IPS-18a (cell line): Measurements from ENCODE around the gene TMEM178B.
"Not testable (repeated sequence)": the region's sequence is repeated elsewhere in the genome, so short reads cannot be mapped to it uniquely, and the experiment has no call there.

Source experiments
- H3K27ac ChIP-seq: one replicate; pipeline ENCODE4 v1.5.1; 2013; ENCODE audit warnings: low read length
- H3K27me3 ChIP-seq: one replicate; pipeline ENCODE4 v1.6.1; 2013; ENCODE audit warnings: mild to moderate bottlenecking, low read length; ENCODE audit not compliant: control insufficient read depth, insufficient read depth
- H3K36me3 ChIP-seq: one replicate; pipeline ENCODE4 v1.6.1; 2013; ENCODE audit warnings: low read depth, low read length; ENCODE audit not compliant: control insufficient read depth
- H3K4me1 ChIP-seq: one replicate; pipeline ENCODE4 v1.6.1; 2013; ENCODE audit warnings: low read depth, low read length; ENCODE audit not compliant: control insufficient read depth
- H3K4me3 ChIP-seq: one replicate; pipeline ENCODE4 v1.5.1; 2013; ENCODE audit warnings: low read length
- H3K9ac ChIP-seq: one replicate; pipeline ENCODE4 v1.6.1; 2013; ENCODE audit warnings: mild to moderate bottlenecking, low read length, moderate library complexity
- H3K9me3 ChIP-seq: one replicate; pipeline ENCODE4 v1.6.1; 2013; ENCODE audit warnings: low read depth, low read length; ENCODE audit not compliant: control insufficient read depth

TMEM178B gene

DNA sequence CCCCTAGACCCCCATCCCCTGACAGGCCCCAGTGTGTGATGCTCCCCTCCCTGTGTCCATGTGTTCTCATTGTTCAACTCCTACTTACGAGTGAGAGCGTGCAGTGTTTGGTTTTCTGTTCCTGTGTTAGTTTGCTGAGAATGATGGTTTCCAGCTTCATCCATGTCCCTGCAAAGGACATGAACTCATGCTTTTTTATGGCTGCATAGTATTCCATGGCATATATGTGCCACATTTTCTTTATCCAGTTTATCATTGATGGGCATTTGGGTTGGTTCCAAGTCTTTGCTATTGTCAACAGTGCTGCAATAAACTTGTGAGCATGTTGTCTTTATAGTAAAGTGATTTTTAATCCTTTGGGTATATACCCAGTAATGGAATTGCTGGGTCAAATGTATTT lies 42.8 kb downstream of the TMEM178B start:
- H3K9me3 ChIP-seq, H3K9ac ChIP-seq, H3K27me3 ChIP-seq: not testable (repeated sequence)

DNA sequence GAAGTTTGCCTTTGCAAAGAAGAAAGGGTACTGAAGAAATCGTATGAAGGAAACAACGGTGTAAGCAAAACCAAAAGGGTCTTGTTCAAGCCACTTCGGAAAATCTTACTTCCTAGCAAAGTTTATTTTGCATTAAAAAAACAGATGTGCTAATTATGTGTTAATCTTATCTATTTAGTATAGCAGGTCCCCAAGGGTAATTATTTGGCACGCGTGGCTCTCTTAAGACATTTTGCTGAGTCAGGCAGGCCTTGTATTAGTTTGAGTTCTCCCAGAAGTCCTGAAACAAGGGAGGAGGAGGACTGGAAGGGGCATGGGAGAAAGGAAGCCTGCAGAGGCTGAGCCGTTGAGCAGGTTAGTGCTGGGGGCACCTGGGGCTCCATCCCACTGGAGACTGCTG lies 44.9 kb downstream of the TMEM178B start:
- Histone ChIP-seq H3K27me3 (no peaks in the 10 kb centered on the region), H3K4me1 (no peaks in the 10 kb centered on the region), H3K36me3 (no peaks in the 10 kb centered on the region), H3K9ac (no peak overlapping the region), H3K27ac (no peak overlapping the region), H3K9me3 (no peaks in the 10 kb centered on the region), H3K4me3 (no peak overlapping the region)

More for the DNA sequence above, 42.8 kb downstream of the TMEM178B start:
- H3K36me3 ChIP-seq, H3K4me1 ChIP-seq, H3K4me3 ChIP-seq, H3K27ac ChIP-seq: not testable (repeated sequence)

DNA sequence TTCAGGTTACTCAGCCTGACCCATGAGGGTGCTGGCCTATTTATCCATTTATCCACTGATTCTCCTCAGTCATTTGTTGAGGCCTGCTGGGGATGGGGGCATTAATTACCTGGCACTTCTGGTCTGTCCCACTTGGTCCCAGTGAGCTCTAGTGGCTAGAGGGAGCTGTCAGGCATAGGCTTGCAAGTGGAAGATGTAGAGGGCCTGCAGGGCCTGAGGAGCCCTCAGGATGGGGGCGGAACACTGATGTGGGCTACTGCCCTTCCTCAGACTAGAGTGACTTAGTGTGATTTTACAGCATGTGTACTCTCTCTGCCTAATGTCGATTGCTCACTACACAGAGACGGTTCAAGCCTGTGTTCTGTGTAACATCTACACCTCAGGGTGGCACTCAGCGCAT lies 45.3 kb downstream of the TMEM178B start:
- Histone ChIP-seq H3K4me3 (no peak overlapping the region), H3K27ac (no peak overlapping the region), H3K9ac (no peak overlapping the region), H3K36me3 (no peaks in the 10 kb centered on the region), H3K4me1 (no peaks in the 10 kb centered on the region), H3K27me3 (no peaks in the 10 kb centered on the region), H3K9me3 (no peaks in the 10 kb centered on the region)

DNA sequence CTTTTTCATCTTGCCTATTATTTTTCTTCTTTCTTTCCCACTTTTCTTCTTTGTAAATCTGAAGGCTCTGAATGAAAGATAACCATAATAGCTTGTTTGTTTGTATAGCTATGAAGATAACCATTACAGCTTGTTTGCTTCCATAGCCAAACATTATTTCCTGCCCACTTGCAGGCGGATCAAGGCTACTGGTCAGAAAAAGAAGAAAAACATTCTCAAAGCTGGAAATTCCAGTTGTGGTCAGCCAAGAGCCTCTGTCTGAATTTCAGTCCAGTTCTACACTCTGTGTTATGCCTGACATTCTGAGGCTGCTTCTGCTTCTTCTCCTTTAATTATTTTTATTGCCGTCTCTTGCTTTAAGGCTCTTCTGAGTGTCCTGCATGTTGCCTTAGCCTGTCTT lies 48.9 kb downstream of the TMEM178B start:
- Histone ChIP-seq H3K27me3 (no peaks in the 10 kb centered on the region), H3K4me1 (peaks cover 3% of the 10 kb centered on the region), H3K4me3 (no peak overlapping the region), H3K9ac (no peak overlapping the region), H3K9me3 (no peaks in the 10 kb centered on the region), H3K36me3 (no peaks in the 10 kb centered on the region), H3K27ac (no peak overlapping the region)

DNA sequence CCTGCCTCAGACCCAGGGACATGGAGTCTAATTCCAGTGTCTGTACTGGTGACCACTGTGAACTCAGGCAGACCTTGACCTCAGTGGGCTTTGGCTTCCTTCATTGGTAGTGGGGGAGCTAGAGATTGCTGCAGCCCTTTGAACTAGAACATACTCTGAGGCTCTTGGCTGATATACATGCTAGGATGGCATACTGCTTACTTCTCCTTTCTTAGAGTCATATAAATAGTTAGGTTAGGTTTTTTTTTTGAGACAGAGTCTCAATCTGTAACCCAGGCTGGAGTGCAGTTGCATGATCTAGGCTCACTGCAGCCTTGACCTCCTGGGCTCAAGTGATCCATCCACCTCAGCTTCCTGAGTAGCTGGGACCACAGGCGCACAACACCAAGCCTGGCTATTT lies 49.7 kb downstream of the TMEM178B start:
- Histone ChIP-seq H3K9ac (no peak overlapping the region), H3K27me3 (no peaks in the 10 kb centered on the region)

DNA sequence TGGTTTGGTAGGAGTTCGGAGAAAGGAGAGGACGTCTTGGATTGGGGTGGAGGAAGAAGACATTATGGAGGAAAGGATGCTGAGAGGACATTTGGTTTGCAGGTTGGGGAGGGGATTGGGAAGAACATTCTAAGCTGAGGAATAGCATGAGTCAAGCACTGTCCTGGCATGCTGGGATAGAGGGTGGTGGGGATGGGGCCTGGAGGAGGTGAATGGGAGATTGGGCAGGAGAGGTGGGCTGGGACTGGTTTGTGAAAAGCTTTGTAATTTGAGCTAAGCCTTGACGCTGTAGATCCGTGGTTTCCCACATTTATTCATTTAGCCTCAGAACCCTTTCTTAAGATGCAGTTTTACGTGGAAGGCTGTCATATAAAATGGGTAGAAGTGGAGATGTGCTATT lies 52.2 kb downstream of the TMEM178B start:
- Histone ChIP-seq H3K4me1 (peaks cover 9% of the 10 kb centered on the region), H3K27ac (no peak overlapping the region), H3K4me3 (no peak overlapping the region), H3K36me3 (no peaks in the 10 kb centered on the region), H3K27me3 (no peaks in the 10 kb centered on the region), H3K9ac (no peak overlapping the region), H3K9me3 (no peaks in the 10 kb centered on the region)

More for the DNA sequence above, 49.7 kb downstream of the TMEM178B start:
- H3K27ac ChIP-seq = no peak overlapping the region
- peaks cover 3% of the 10 kb centered on the region for H3K4me1 ChIP-seq
- no peaks in the 10 kb centered on the region for H3K9me3 ChIP-seq
- no peaks in the 10 kb centered on the region for H3K36me3 ChIP-seq
- H3K4me3 ChIP-seq = no peak overlapping the region

DNA sequence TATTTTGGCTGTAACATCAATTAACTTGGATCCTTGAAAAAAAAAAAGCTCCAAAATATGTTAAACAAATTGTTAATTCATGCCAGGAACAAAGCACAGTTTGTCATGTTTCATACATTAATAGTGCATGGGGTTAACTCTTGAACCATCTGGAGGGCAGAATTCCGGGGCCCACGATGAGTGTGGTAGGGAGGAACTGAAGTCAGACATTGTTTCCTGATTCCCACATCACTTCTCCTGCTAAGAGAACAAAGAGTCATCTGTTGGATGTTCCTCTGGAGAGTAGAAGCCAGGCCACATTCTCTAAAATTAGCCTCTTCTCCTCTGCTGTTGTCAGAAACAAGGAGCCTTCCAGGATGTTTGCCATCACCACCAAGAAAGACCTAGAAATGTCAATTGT lies 54.6 kb downstream of the TMEM178B start:
- Histone ChIP-seq H3K27me3 (no peaks in the 10 kb centered on the region), H3K27ac (no peak overlapping the region), H3K9me3 (no peaks in the 10 kb centered on the region), H3K4me3 (no peak overlapping the region), H3K9ac (no peak overlapping the region), H3K4me1 (peaks cover 9% of the 10 kb centered on the region), H3K36me3 (no peaks in the 10 kb centered on the region)

DNA sequence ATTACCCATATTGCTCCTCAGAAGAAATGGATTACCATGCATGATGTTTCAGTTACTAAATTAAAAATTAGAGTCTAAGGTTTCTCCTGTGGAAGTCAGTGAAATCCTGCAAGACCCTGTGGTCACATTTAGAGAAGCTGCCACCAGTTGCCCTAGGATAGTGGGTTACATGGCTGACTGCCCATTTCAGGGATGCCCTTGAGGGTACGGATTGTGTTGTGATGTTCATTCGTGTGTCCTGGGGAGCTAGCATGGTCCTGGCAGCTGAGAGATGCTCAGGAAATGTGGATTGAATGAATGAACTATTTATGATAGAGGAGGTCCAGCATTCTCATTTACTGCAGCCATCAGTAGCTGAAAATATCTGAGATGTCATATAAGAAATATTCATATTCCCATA lies 55.1 kb downstream of the TMEM178B start:
- no peak overlapping the region for H3K27ac ChIP-seq
- peaks cover 9% of the 10 kb centered on the region for H3K4me1 ChIP-seq
- H3K9ac ChIP-seq = no peak overlapping the region
- no peaks in the 10 kb centered on the region for H3K9me3 ChIP-seq
- no peak overlapping the region for H3K4me3 ChIP-seq
- no peaks in the 10 kb centered on the region for H3K36me3 ChIP-seq
- H3K27me3 ChIP-seq = no peaks in the 10 kb centered on the region

DNA sequence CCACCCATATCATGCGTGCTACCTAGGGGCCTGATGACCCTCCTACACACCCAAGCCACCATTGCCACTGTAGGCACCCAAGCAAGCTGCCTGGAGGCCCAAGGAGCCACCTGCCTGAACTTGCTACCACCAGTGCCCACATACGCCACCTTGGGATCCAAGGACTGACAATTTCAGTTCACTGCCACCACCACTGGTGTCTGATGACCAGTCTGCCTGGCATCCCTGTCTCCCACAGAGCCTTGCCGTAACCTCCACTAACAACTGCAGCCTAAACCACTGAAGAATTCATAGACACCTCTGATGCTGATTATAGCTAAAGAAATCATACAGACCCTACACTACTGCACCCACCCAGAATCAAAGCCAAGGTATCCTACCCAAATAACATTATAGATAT lies 58.8 kb downstream of the TMEM178B start:
- no peaks in the 10 kb centered on the region for H3K36me3 ChIP-seq
- H3K4me1 ChIP-seq = peaks cover 6% of the 10 kb centered on the region
- H3K27me3 ChIP-seq = no peaks in the 10 kb centered on the region
- H3K4me3 ChIP-seq = no peak overlapping the region
- no peak overlapping the region for H3K9ac ChIP-seq
- H3K27ac ChIP-seq = no peak overlapping the region
- H3K9me3 ChIP-seq = no peaks in the 10 kb centered on the region

DNA sequence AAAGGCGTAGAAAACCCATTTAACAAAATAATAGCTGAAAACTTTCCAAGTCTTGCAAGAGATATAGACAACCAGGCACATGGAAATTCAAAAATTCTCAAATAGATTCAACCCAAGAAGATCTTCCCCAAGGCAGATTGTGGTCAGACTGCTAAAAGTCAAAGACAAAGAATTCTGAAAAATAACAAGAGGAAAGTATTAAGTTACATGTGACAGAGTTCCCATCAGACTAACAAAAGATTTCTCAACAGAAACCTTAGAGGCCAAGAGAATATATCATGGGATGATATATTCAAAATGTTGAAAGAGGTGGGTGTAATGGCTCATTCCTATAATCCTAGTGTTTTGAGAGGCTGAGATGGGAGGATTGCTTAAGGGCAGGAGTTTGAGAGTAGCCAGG lies 59.8 kb downstream of the TMEM178B start:
- Histone ChIP-seq H3K4me1 (peaks cover 6% of the 10 kb centered on the region), H3K9ac (no peak overlapping the region), H3K9me3 (no peaks in the 10 kb centered on the region), H3K36me3 (no peaks in the 10 kb centered on the region), H3K4me3 (no peak overlapping the region), H3K27me3 (no peaks in the 10 kb centered on the region), H3K27ac (no peak overlapping the region)

DNA sequence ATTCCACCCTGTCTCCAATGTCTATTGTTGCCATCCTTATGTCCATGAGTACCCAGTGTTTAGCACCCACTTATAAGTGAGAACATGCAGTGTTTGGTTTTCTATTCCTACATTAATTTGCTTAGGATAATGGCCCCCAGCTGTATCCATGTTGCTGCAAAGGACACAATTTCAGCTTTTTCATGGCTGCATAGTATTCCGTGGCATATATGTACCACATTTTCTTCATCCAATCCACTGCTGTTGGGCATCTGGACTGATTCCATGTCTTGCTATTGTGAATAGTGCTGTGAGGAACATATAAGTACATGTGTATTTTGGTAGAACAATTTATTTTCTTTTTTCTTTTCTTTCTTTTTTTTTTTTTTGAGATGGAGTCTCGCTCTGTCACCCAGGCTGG lies 68.2 kb downstream of the TMEM178B start:
- H3K27me3 ChIP-seq = no peaks in the 10 kb centered on the region
- no peaks in the 10 kb centered on the region for H3K4me1 ChIP-seq
- H3K4me3 ChIP-seq = no peak overlapping the region
- H3K9me3 ChIP-seq = no peaks in the 10 kb centered on the region
- H3K27ac ChIP-seq = no peak overlapping the region
- no peaks in the 10 kb centered on the region for H3K36me3 ChIP-seq
- no peak overlapping the region for H3K9ac ChIP-seq

DNA sequence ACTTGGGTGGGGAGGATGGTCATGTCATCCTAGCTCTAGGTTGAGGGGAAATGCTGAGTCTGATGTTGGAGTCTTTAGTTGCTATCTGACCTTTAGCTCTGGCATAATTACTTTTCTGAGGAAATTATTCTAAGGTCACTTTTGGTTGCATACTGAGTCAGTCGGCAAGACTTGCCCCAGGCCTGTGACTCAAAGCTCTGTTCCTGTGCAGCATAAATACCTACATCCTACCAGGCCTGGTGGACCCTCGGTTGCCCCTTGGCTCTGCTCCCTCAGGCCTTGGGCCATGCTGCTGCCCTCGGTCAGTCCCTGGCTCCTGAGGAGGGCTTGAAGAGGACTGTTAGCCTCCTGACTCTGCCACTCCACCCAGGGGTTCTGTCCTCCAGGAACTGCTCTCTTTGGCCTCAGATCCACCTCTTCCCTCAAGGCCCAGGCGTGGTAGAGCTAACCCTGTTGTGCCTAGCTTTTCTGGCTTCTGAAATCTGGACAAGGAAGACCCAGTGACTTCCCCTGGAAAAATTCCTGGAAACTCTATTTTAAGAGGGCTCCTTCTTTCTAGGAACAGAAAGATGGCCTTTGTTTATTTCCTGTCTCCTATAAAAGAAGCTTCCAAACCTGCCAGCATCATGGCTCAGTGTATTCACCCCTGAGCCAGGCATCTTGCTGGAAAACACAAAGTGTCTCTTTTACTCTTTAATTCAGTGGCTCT lies 71.2 kb downstream of the TMEM178B start:
- Histone ChIP-seq H3K27ac (no peak overlapping the region), H3K9me3 (no peaks in the 10 kb centered on the region), H3K36me3 (no peaks in the 10 kb centered on the region), H3K4me1 (no peaks in the 10 kb centered on the region), H3K9ac (no peak overlapping the region), H3K4me3 (no peak overlapping the region), H3K27me3 (no peaks in the 10 kb centered on the region)
